ENCODE measurements around the gene TMEM239. TPM values are rescaled to one million over a fixed set of nuclear protein-coding genes. Genes with fewer than 3 reads are reported as not detected.

The TMEM239 gene
- total RNA-seq, 4 donors from 2014 or later = not detected

DNA sequence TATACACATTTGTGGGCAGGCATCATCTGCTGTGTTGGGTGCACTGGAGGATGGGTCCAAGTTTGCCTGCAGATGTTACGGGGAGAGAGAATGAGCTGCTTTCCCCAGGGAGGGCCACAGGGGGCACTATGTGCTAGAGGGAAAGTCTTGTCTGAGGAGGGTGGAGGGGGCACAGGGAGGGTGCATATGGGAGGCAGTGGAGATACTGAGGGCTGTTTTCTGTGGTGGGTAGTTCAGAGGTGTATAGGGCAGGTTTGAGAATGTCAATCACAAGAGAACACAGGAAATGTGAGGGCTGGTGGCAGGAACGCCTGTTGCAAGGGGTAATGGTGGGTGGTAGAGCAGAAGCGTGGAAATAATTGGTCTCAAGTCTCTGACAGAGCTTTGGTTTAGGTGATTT, 49.5 kb downstream of the TMEM239 start:
- DNase-seq (ENCODE audit: extremely low spot score) = no peak
- Histone ChIP-seq H3K27me3 (no peaks in the 10 kb centered on the region), H3K36me3 (peaks cover 33 to 64% (median 63%) of the 10 kb centered on the region in 4 donors), H3K9me3 (no peaks in the 10 kb centered on the region), H3K4me1 (peaks cover 0 to 3% (median 3%) of the 10 kb centered on the region in 4 donors), H3K27ac (replicated peaks in 1 of 4) (no peak overlapping the region), H3K4me3 (no peak overlapping the region)
- 78% methylated on average over 3 of the region's 3 CpGs for WGBS
- TF ChIP-seq EP300 (IDR thresholded peaks at IDR 0.05) (no peak), POLR2A (IDR thresholded peaks at IDR 0.05; ENCODE audit: low read depth) (no peak), POLR2AphosphoS5 (IDR thresholded peaks at IDR 0.05) (no peak)
- TF ChIP-seq, protein P1, sequence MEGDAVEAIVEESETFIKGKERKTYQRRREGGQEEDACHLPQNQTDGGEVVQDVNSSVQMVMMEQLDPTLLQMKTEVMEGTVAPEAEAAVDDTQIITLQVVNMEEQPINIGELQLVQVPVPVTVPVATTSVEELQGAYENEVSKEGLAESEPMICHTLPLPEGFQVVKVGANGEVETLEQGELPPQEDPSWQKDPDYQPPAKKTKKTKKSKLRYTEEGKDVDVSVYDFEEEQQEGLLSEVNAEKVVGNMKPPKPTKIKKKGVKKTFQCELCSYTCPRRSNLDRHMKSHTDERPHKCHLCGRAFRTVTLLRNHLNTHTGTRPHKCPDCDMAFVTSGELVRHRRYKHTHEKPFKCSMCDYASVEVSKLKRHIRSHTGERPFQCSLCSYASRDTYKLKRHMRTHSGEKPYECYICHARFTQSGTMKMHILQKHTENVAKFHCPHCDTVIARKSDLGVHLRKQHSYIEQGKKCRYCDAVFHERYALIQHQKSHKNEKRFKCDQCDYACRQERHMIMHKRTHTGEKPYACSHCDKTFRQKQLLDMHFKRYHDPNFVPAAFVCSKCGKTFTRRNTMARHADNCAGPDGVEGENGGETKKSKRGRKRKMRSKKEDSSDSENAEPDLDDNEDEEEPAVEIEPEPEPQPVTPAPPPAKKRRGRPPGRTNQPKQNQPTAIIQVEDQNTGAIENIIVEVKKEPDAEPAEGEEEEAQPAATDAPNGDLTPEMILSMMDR (IDR thresholded peaks at IDR 0.05) = no peak
- intact Hi-C loops (cut with DNase I) = no loop called here

DNA sequence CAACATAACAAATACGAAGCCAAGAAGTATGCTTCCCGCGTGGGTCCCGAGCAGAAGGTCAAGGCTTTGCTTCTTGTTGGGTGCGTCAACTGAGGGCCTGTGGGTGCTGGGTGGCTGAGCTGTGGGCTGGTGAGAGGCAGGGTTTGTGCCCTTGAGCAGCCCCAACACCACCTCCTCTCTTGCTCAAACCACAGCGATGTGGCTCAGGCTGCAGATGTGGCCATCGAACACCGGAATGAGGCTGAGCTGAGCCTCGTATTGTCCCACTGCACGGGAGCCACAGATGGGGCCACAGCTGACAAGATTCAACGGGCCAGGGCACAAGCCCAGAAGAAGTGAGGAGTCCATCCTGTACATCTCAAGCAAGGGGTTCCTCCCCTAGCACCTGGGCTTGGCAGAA, 50.1 kb downstream of the TMEM239 start:
- Histone ChIP-seq H3K9me3 (no peaks in the 10 kb centered on the region), H3K4me3 (no peak overlapping the region), H3K27me3 (no peaks in the 10 kb centered on the region), H3K27ac (replicated peaks in 1 of 4) (no peak overlapping the region), H3K36me3 (peaks cover 27 to 58% (median 57%) of the 10 kb centered on the region in 4 donors), H3K4me1 (peaks cover 0 to 9% (median 7%) of the 10 kb centered on the region in 4 donors)
- no peak for DNase-seq (ENCODE audit: extremely low spot score)
- 97% methylated on average over 11 of the region's 11 CpGs for whole genome bisulfite sequencing
- TF ChIP-seq POLR2A (IDR thresholded peaks at IDR 0.05; ENCODE audit: low read depth) (no peak), EP300 (IDR thresholded peaks at IDR 0.05) (no peak), POLR2AphosphoS5 (IDR thresholded peaks at IDR 0.05) (no peak)
- TF ChIP-seq, protein P1 (IDR thresholded peaks at IDR 0.05) = no peak
- intact Hi-C loops (cut with DNase I) = no loop called here

DNA sequence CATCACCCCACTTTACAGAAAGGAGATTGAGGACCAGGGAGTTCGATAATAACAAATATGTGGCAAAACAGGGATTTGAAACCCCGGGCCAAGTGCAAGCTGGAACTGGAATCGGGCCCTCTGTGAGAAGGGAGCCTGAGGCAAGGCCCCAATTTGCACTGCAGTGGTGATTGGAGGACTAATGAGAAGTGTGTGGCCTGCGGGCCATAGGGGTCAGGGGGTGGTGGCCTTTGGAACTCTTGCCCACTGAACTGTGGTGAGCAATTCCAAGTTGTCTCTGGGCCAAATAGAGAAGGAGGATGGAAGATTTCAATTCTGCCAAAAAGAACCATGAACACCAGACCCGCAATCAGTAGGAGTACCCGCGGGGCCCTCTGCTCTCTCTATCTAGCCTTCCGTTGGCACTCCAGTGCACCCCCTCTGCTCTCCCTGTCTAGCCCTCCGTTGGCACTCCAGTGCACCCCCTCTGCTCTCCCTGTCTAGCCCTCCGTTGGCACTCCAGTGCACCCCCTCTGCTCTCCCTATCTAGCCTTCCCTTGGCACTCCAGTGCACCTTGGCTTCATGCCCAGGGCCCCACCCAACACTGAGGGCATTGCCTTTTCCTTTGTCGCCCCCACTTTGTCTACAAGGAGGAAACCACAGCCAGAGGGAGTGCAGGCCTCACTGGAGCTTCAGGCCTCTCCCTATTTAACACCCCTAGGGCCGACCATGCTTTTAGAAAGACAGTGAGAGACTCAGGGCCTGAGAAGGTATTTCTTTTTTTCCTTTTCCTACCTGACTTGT, 51.1 kb downstream of the TMEM239 start:
- 73% methylated on average over 12 of the region's 12 CpGs for WGBS
- peaks cover 25 to 48% (median 46%) of the 10 kb centered on the region in 4 donors for H3K36me3 ChIP-seq
- H3K27me3 ChIP-seq = peaks cover 0 to 3% (median 0%) of the 10 kb centered on the region in 4 donors
- H3K27ac ChIP-seq (replicated peaks in 1 of 4) = no peak overlapping the region
- no peak for DNase-seq (ENCODE audit: extremely low spot score)
- no peaks in the 10 kb centered on the region for H3K9me3 ChIP-seq
- H3K4me3 ChIP-seq = no peak overlapping the region
- H3K4me1 ChIP-seq = peaks cover 9 to 19% (median 15%) of the 10 kb centered on the region in 4 donors
- intact Hi-C loops (cut with DNase I) = no loop called here
- TF ChIP-seq EP300 (IDR thresholded peaks at IDR 0.05) (no peak), POLR2AphosphoS5 (IDR thresholded peaks at IDR 0.05) (no peak), POLR2A (IDR thresholded peaks at IDR 0.05; ENCODE audit: low read depth) (no peak)
- TF ChIP-seq, protein P1 (IDR thresholded peaks at IDR 0.05) = no peak

Other genes with a start within 250 kb of the TMEM239 start
- 10 to 100 TPM; 31.6 to 96.4 (median 62.8) TPM for gene NOP56, start 163.7 kb upstream of the TMEM239 start, total RNA-seq
- gene IDH3B, start 152.1 kb upstream of the TMEM239 start, total RNA-seq = 100 to 1,000 TPM; 115 to 122 (median 118) TPM
- 10 to 100 TPM; 23.7 to 46.7 (median 30.1) TPM for gene EBF4, start 123.6 kb upstream of the TMEM239 start, total RNA-seq
- gene CPXM1, start 15.7 kb upstream of the TMEM239 start, total RNA-seq = 1 to 10 TPM in 1 of 4 donors, under 1 TPM in 2, not detected in 1; 0.17 to 1.3 (median 0.45) TPM
- not detected for gene C20orf141, start 1.4 kb upstream of the TMEM239 start, total RNA-seq
- 10 to 100 TPM; 15.1 to 24.1 (median 22.5) TPM for gene PCED1A, start 24.3 kb downstream of the TMEM239 start, total RNA-seq
- gene VPS16, start 24.4 kb downstream of the TMEM239 start, total RNA-seq = 10 to 100 TPM; 22.0 to 37.5 (median 30.2) TPM
- 10 to 100 TPM; 49.2 to 80.8 (median 60.4) TPM for gene PTPRA, start 57.1 kb downstream of the TMEM239 start, total RNA-seq
- not detected for gene GNRH2, start 227.3 kb downstream of the TMEM239 start, total RNA-seq
- 10 to 100 TPM; 52.3 to 90.7 (median 71.5) TPM for gene MRPS26, start 229.7 kb downstream of the TMEM239 start, total RNA-seq

Measured in esophagus muscularis mucosa (tissue), 4 donors.